ENCODE measurements around the gene DDX25. TPM values are rescaled to one million over a fixed set of nuclear protein-coding genes. Genes with fewer than 3 reads are reported as not detected.

DDX25 gene
- total and polyA plus RNA-seq, 2 of the 8 experiments (the other 6 are each of a cell fraction or from before 2014, with no cell fraction given): 17.6 to 17.9 TPM

GRCh38 chr11:125939081-125939521 is 34.8 kb downstream of the DDX25 start (continued):
- TF ChIP-seq CHD7 (IDR thresholded peaks at IDR 0.05; ENCODE audit: insufficient replicate concordance, low read length): no peak
- TF ChIP-seq MAX (IDR thresholded peaks at IDR 0.05): no peak
- no peak for TF ChIP-seq JUND (IDR thresholded peaks at IDR 0.05; ENCODE audit: low read length)
- TF ChIP-seq BCL11A (IDR thresholded peaks at IDR 0.05; ENCODE audit: low read depth in 2 of 2, low read length in 2 of 2): no peak
- TF ChIP-seq EP300 (IDR thresholded peaks at IDR 0.05; ENCODE audit: borderline replicate concordance in 1 of 2, low read depth in 2 of 2, low read length in 2 of 2): no peak
- no peak for TF ChIP-seq SIX5 (IDR thresholded peaks at IDR 0.05; ENCODE audit: low read depth, low read length)
- TF ChIP-seq SIRT6 (IDR thresholded peaks at IDR 0.05; ENCODE audit: low read length): no peak
- no peak for TF ChIP-seq CBX8 (IDR thresholded peaks at IDR 0.05; ENCODE audit: borderline replicate concordance, low read depth, low read length)
- no peak for TF ChIP-seq KDM4A (IDR thresholded peaks at IDR 0.05; ENCODE audit: low read depth, low read length, severe bottlenecking)
- TF ChIP-seq USF2 (IDR thresholded peaks at IDR 0.05; ENCODE audit: low read length): no peak
